Lung microvascular endothelial cell (primary cell): ENCODE data around the gene ZG16. TPM values are rescaled to one million over a fixed set of nuclear protein-coding genes. Genes with fewer than 3 reads are reported as not detected.
A peak's percentile ranks its signal among the peaks of the same experiment; 100 is the strongest.
"Not testable (repeated sequence)": the region's sequence is repeated elsewhere in the genome, so short reads cannot be mapped to it uniquely, and the experiment has no call there.

Source experiments
- DNase-seq, 2 donors: peaks; one replicate each; pipeline versions ENCODE4 v3.0.0 to v3.0.0-alpha.2; 2010; ENCODE audit warnings: low read depth in 2 of 2
- total RNA-seq: library from RNA; depleted of rRNA; stranded (reverse); fragments of >200 nt; gene quantifications from 2 replicates; pipeline ENCODE4 v1.2.1, GENCODE V29; 2014

ZG16 gene
- total RNA-seq, 1 donor from 2014 or later, result not detected

DNA sequence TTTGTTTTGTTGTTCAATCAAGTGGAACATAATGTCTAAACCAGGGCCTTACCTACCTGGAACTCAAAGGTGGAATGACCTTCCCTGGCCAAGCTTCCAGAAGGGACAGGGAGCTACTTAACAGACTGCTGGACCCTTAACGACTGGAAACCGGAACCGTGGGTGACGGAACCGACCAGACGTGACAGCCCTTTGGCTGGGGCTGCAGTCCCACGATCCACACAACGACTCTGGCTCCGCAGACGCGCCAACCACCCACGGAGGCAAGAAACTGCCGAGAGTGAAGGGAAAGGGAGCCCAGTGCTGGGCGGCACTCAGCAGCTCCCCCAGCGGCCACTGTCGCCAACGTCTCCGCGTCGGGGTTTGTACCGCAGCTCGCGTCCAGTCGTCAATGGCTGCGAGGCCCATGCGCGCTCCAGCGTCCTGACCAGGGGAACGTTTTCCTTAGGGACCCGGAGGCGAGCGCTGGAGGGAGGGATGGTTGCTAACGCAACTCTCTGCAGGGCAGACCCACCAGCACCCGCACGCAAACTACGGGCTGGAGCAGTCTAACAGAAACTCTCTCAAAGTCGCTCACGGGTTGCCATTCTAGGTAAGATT is 6.9 kb downstream of the ZG16 start:
- DNase-seq, result peak; percentile 64 to 71

DNA sequence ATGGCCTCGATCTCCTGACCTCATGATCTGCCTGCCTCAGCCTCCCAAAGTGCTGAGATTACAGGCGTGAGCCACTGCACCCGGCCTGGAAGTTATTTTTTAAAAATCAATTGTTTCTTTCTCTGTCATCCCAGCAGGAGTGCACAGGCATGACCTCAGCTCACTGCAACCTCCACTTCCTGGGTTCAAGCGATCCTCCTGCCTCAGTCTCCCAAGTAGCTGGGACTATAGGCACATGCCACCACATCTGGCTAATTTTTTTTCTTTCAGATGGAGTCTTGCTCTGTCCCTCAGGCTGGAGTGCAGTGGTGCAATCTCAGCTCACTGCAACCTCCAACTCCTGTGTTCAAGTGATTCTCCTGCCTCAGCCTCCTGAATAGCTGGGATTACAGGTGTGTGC is 9.1 kb downstream of the ZG16 start:
- not testable (repeated sequence) for DNase-seq

DNA sequence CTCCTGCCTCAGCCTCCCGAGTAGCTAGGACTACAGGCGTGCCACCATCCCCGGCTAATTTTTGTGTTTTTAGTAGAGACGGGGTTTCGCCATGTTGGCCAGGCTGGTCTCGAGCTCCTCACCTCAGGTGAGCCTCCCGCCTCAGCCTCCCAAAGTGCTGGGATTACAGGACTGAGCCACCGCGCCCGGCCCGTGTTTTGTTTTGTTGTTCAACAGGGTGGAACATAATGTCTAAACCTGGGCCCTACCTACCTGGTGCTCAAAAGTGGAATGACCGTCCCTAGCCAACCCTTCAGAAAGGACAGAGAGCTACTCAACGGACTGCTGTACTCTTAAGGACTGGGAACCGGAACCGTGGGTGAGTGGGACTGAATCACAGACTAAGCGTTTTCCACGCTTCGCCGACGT is 11.7 kb downstream of the ZG16 start:
- no peak for DNase-seq

DNA sequence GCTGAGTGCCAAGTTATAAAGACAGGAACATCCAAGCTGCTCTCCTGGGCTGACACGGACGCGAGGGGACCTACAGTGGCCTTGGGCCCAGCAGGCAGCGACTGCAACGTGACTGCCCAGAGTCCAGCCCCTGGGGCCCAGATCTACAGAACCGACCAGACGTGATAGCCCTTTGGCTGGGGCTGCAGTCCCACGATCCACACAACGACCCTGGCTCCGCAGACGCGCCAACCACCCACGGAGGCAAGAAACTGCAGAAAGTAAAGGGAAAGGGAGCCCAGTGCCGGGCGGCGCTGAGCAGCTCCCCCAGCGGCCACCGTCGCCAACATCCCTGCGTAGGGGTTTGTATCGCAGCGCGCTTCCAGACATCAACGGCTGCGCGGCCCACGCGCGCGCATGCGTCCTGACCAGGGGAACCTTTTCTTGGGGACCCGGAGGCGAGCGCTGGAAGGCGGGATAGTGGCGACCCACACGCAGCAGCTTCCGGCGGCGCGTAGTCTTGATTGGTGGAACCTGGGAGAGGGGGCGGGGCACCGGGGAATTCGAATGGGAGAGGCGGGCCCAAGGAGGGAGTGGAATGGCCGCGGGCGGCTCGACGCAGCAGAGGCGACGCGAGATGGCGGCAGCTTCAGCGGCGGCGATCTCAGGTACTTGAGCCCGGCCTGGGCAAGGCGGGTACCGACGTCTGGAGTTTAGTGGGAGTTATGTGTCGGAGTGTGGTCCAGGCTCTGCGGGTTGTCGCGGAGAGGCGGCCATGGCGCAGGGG is 12.3 kb downstream of the ZG16 start, which contains the start of gene KIF22:
Gene KIF22 (plus strand): TSS at position 569 of the 766 bp plus-strand sequence. CDS start 9 bp downstream, at position 578.
- peak; percentile 99 for DNase-seq

DNA sequence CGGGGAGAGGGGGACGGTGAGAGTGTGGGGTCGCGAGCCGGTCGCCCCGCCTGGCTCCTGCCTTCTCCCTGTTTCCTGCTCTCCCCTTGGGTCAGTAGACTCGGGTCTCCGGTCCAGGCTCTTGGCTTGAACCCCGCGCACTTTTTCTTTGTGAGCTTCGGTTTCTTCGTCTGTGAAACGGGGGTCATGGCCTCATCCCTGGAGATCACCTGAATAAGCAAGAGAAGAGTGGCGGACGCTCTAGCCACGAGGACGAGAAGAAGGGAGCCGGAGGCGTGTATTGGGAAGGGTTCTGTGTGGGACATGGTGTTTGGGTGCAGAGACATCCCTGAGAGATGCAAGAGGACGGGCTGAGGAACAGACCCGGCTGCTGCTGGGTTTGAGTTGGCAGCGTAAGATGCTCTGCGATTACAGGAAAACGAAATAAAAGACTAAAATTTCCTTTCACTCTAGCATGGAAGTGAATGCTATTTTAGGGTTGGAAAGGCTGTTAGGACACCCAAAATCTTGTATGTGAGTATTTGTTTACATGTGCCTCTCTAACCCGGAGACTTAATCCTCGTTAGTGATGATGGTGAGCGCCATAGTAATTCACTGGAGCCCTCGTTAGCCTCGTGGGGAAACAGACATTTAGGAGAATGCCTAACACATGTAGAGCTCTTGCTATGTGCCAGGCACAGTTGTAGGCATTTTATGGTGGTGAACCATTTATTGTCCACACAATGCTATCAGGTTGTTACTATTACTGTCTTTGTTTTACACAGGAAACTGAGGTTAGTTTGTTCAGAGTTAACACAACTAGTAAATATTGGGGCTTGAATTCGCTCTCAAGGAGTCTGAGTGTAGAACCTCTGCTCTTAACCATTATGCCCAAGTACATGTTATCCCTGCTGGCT is 13.1 kb downstream of the ZG16 start:
- no peak for DNase-seq

DNA sequence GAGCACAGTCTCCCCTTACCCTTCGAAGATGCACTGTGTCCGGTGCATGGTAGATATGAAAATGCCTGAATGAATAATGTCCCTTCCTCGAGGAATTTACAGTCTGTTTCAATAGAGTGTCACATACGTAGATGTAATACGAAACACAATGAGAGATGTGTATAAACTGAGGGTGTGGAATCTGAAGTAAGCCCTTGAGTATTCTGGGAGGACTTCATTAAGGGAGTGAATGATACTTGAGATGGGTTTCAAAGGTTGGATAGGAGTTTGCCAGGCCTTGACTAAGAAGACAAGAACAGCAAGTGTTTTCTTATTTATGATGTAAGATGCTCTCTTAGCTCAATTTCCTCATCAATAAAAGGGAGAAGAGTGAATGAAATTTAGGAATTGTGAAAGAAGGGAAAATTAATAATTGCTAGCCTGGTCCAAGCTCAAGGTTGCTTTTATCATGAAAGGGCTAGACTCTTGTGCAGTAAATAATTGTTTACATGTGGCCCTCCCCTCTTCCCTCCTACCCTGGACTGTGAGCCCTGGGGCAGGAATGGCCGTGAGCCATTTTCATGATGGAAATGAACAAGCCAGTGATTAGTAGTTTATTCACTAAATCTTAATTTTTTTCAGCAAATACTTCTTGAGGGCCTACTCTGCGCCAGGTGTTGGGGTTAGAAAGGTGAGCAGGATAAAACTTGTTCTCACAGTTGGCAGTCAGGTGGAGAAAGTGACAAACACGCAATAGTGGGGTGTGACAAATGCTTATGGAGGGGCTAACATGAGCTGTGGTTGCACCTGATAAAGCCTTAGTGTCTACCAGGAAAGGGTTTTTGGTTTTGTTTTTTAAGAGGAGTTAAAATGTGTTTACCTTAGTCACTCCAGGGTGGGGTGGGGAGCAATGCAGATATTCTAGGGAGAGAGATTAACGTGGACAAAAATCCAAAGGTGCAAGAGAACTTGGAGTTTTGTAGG is 14.1 kb downstream of the ZG16 start:
- DNase-seq, result no peak

DNA sequence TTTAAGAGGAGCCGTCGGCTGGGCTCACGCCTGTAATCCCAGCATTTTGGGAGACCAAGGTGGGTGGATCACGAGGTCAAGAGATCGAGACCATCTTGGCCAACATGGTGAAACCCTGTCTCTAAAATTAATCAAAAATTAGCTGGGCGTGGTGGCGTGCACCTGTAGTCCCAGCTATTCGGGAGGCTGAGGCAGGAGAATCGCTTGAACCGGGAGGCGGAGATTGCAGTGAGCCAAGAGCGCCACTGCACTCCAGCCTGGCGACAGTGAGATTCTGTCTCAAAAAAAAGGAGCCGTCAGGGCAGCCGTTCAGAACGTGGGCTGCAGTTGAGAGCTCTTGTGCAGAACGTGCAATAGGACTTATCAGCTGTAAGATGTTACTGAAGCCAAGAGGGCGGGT is 15.1 kb downstream of the ZG16 start:
- DNase-seq, result not testable (repeated sequence)

DNA sequence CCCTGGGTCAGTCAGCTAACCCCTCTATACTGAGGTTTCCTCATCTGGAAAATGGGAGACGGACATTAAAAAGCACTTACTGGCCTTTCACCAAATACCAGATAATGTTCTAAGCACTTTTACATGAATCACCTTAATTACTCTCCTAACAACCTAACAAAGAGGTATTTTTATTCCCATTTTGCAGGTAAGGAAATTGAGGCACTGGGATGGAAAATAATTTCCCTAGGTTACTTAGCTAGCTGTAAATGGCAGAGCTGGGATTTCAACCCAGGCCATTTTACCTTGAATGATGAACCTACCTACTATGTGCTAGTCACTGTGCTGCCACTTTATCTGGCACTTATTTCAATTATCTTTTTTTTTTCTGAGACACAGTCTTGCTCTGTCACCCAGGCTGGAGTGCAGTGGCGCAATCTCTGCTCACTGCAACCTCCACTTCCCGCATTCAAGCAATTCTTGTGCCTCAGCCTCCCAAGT is 16.2 kb downstream of the ZG16 start:
- DNase-seq, result no peak

DNA sequence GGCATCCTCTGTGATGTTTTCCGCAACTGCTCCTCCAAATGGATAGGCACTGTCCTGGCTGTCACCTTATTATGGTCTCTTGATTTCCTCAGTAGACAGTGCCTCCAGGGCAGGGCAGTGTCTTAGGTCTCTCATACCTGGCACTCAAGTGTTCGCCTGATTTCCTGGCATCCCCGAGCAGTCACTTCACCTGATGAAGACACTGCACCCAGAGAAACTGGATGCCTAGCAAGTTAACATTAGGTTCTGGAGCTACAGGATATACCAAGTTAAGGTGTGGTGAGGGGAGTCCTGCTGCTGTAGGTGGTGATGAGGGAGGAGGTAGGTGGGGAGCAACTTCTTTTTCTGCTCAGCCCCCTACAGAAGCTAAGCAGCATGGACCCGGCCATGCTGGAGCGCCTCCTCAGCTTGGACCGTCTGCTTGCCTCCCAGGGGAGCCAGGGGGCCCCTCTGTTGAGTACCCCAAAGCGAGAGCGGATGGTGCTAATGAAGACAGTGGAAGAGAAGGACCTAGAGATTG is 24.4 kb downstream of the ZG16 start:
- DNase-seq, result no peak

DNA sequence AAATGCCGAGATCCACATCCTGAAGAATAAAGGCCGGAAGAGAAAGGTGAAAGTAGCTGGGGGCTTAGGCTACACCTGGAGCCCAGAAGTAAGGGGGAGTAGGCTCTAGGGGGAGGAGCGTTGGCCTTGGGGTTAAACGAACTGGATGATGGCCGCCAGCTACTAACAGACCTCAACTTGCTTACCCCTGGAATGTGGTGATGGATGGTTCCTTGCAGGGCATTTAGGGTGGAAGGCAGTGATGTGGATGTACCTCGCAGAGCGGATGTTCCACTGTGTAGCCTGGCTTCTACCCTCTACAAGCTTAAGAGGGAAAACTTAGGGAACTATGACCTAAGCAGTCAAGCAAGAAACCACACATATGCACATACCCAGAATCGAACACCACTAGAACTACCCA is 26.0 kb downstream of the ZG16 start:
- no peak for DNase-seq

DNA sequence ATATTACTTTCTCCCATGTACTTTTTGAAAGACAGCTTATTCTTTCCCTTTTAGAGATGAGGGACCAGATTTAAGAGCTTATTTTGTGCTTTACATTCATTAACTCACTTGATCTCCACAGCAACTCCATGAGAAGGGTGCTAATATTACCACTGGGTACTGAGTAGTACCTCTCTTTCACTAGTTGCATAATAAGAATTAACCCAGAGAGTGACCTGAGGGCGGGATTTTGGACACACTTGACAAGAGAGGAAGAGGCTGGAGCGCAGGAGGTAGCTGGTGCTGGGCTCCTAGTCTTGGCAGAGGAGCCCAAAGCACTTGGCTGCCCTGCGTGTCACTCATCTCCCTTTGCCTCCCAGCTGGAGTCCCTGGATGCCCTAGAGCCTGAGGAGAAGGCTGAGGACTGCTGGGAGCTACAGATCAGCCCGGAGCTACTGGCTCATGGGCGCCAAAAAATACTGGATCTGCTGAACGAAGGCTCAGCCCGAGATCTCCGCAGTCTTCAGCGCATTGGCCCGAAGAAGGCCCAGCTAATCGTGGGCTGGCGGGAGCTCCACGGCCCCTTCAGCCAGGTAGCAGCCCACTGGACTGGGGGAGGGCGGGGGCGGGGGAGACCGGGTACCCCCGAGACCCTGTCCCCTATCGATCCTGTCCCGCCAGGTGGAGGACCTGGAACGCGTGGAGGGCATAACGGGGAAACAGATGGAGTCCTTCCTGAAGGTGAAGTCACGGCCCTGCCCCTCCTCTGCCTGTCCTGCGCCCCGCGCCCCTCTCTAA is 26.6 kb downstream of the ZG16 start:
- peak in 1 of 2 donors; percentile 33 for DNase-seq

DNA sequence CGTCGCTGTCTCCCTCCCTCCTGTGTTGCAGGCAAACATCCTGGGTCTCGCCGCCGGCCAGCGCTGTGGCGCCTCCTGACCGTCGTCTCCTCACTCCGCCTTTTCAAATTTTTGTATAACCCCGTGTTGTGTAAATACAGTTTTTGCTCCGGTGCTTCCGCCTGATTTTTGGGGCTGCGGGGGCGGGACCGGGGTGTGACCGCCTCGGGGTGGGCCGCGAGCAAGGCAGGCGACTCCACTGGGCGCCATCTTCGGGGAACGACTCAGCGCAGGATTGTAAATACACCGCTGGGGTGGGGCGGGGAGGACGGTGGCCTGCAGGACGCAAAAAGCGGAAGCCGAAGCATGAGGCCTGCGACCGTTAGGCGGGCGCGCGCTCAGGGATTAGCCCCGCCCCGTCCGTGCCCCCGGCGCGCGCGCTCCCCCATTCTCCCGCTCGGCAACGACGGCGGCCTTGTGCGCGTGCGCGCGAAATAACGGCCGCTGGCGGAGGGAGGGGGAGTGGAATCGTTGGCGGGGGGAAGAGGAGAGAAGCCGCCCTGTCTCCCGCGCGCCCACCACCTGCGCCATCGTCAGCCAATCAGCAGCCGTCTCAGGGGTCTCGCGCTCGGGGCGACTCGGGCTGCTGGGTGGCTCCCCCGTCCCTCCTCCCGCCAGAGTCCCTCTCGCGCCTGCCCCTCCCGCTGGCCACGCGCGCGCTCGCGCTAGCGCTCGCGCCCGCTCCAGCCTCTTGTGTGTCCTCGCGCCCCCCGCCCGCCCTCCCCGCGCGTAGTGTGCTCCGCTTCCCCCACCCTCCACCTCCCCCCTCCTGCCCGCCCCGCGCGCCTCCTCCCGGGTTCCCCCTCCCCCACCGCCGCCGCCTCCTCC is 27.4 kb downstream of the ZG16 start:
- peak; percentile 98 to 99 for DNase-seq

DNA sequence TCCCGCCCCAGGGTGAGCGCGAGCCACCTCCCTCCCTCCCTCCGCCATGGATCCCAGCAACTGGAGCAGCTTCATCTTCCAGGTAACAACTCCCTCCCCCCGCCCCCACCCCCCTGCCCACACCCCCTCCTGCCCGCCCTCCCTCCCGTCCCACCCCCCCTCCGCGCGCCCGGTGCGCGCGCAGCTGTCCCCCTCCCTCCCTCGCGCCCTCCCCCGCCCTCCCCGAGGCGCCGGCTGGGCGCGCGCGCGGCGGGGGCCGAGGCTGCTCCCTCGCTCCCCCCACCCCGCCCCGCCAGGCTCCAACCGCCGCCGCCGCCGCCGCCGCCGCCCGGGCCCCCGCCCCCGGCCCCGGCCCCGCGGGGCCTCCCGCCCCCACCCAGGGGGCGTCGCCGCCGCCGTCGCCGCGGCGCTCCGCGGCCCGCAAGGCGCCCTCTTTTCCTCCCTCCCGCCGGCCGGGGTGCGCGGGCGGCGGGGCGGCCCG is 28.1 kb downstream of the ZG16 start, which contains the start of gene MAZ:
Gene MAZ (plus strand): TSS at position 431 of the 481 bp plus-strand sequence. CDS start 173 bp downstream, outside the sequence.
- DNase-seq, result no peak

DNA sequence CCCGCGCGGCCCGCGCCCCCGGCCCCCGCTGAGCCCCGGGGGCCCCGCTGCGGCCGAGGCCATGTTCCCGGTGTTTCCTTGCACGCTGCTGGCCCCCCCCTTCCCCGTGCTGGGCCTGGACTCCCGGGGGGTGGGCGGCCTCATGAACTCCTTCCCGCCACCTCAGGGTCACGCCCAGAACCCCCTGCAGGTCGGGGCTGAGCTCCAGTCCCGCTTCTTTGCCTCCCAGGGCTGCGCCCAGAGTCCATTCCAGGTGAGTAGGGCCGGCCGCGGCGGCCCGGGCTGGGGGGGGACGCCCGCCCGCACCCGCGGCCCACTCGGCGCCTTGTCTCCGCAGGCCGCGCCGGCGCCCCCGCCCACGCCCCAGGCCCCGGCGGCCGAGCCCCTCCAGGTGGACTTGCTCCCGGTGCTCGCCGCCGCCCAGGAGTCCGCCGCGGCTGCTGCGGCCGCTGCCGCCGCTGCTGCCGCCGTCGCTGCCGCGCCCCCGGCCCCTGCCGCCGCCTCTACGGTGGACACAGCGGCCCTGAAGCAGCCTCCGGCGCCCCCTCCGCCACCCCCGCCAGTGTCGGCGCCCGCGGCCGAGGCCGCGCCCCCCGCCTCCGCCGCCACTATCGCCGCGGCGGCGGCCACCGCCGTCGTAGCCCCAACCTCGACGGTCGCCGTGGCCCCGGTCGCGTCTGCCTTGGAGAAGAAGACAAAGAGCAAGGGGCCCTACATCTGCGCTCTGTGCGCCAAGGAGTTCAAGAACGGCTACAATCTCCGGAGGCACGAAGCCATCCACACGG is 28.8 kb downstream of the ZG16 start:
- DNase-seq, result peak in 1 of 2 donors; percentile 32

DNA sequence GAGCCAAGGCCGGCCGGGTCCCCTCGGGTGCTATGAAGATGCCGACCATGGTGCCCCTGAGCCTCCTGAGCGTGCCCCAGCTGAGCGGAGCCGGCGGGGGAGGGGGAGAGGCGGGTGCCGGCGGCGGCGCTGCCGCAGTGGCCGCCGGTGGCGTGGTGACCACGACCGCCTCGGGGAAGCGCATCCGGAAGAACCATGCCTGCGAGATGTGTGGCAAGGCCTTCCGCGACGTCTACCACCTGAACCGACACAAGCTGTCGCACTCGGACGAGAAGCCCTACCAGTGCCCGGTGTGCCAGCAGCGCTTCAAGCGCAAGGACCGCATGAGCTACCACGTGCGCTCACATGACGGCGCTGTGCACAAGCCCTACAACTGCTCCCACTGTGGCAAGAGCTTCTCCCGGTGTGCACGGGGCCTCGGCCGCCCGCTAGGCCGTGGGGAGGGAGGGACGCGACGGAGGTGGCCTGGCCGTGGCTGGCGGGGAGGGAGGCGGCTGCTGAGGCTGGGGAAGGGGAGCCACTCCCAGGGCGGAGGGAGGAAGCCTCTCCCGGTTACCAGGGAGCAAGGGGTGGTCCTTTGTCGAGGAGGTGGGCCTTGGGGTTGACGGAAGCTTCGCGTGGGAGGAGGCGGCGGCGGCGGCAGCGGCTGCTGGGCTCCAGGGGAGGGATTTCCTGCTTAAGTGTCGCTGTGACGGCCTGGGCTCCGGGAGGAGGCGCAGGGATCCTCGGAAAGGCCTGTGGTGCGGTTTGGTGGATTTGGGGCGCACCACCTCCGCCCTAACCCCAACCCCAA is 29.6 kb downstream of the ZG16 start:
- peak; percentile 95 to 96 for DNase-seq

DNA sequence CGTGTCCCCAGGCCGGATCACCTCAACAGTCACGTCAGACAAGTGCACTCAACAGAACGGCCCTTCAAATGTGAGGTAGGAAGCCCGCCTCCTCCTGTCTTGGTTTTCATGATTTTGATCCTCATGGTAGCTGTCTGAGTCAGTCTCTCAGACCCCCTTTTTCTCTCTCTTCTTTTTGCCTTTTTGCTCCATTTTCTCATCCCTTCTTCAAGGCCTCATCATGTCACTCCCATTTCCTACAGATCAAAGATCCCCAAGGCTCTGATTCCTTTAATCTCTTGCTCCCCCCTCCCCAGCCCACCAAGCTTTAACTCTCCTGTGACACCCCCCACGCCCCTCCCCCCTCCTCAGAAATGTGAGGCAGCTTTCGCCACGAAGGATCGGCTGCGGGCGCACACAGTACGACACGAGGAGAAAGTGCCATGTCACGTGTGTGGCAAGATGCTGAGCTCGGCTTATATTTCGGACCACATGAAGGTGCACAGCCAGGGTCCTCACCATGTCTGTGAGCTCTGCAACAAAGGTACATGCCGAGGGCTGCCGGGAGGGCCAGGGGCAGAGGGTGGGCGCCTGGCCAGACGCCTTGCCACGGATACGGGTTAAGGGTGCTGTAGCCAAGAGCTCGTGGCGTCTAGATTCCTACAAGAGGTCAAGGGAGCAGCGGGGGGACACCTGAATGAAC is 30.3 kb downstream of the ZG16 start:
- DNase-seq, result no peak
